Common myeloid progenitor, CD34-positive (primary cell): ENCODE measurements around the gene ACVRL1.
"Not testable (repeated sequence)": the region's sequence is repeated elsewhere in the genome, so short reads cannot be mapped to it uniquely, and the experiment has no call there.

Experiments used
- CTCF ChIA-PET: fragments of 350-600 bp; sonication (Branson Sonifier 250); formaldehyde crosslinking; loops from one replicate; lab custom pipeline; 2021; ENCODE audit warnings: antibody characterized with exemption; lab: Charles Lee
- POLR2A ChIA-PET: fragments of 350-600 bp; sonication (Branson Sonifier 250); formaldehyde crosslinking; loops from one replicate; lab custom pipeline; 2021; ENCODE audit warnings: antibody characterized with exemption; lab: Charles Lee
- DNase-seq, 3 donors: peaks; one replicate each; pipeline versions ENCODE4 v3.0.0 to v3.0.0-alpha.2; 2013
- H3K27ac ChIP-seq, 2 experiments: 1 replicate in 1 of 2; 2 replicates in 1 of 2; pipeline ENCODE4 v1.7.0; 2013; ENCODE audit warnings: inconsistent platforms in 2 of 2, low read length in 2 of 2, mild to moderate bottlenecking in 2 of 2, low read depth in 1 of 2, moderate library complexity in 1 of 2; ENCODE audit not compliant: severe bottlenecking in 2 of 2, insufficient read depth in 1 of 2, poor library complexity in 1 of 2
- H3K27me3 ChIP-seq, 5 experiments: replicated peaks in 2 of 5; 1 replicate in 3 of 5; 2 replicates in 2 of 5; pipeline versions ENCODE4 v1.6.1 to v1.7.0; 2013; ENCODE audit warnings: low read length in 4 of 5, mild to moderate bottlenecking in 2 of 5, moderate library complexity in 2 of 5, inconsistent platforms in 1 of 5; ENCODE audit not compliant: insufficient read depth in 5 of 5, control insufficient read depth in 4 of 5
- H3K36me3 ChIP-seq, 4 experiments: 1 replicate in 2 of 4; 2 replicates in 2 of 4; pipeline versions ENCODE4 v1.6.1 to v1.7.0; 2013; ENCODE audit warnings: low read length in 3 of 4, control low read depth in 1 of 4, mild to moderate bottlenecking in 1 of 4; ENCODE audit not compliant: control insufficient read depth in 4 of 4, insufficient read depth in 4 of 4
- H3K4me1 ChIP-seq, 4 experiments: 1 replicate in 3 of 4; 2 replicates in 1 of 4; pipeline versions ENCODE4 v1.6.1 to v1.7.1; 2013; ENCODE audit warnings: low read length in 3 of 4, mild to moderate bottlenecking in 3 of 4, control low read depth in 1 of 4, inconsistent platforms in 1 of 4, moderate library complexity in 1 of 4; ENCODE audit not compliant: control insufficient read depth in 4 of 4, insufficient read depth in 4 of 4; ENCODE audit errors: control extremely low read depth in 1 of 4
- H3K4me3 ChIP-seq, 7 experiments: 1 replicate in 4 of 7; 2 replicates in 3 of 7; pipeline versions ENCODE4 v1.5.1 to v1.7.0; 2013; ENCODE audit warnings: mild to moderate bottlenecking in 7 of 7, low read length in 6 of 7, moderate library complexity in 6 of 7, inconsistent platforms in 2 of 7, low read depth in 2 of 7, control low read depth in 1 of 7; ENCODE audit not compliant: insufficient read depth in 4 of 7, control insufficient read depth in 1 of 7; ENCODE audit errors: extremely low read depth in 1 of 7
- H3K9me3 ChIP-seq, 5 experiments: 1 replicate in 4 of 5; 2 replicates in 1 of 5; pipeline versions ENCODE4 v1.6.1 to v1.7.1; 2013; ENCODE audit warnings: low read length in 4 of 5, mild to moderate bottlenecking in 2 of 5, inconsistent platforms in 1 of 5, low read depth in 1 of 5, moderate library complexity in 1 of 5; ENCODE audit not compliant: control insufficient read depth in 4 of 5, insufficient read depth in 2 of 5; ENCODE audit errors: control extremely low read depth in 1 of 5
- WGBS: methylation state at CpG from one replicate; pipeline ENCODE4 v1.1.5; 2013; ENCODE audit not compliant: insufficient coverage; 5-methylcytosine and 5-hydroxymethylcytosine counted together

Gene ACVRL1

DNA sequence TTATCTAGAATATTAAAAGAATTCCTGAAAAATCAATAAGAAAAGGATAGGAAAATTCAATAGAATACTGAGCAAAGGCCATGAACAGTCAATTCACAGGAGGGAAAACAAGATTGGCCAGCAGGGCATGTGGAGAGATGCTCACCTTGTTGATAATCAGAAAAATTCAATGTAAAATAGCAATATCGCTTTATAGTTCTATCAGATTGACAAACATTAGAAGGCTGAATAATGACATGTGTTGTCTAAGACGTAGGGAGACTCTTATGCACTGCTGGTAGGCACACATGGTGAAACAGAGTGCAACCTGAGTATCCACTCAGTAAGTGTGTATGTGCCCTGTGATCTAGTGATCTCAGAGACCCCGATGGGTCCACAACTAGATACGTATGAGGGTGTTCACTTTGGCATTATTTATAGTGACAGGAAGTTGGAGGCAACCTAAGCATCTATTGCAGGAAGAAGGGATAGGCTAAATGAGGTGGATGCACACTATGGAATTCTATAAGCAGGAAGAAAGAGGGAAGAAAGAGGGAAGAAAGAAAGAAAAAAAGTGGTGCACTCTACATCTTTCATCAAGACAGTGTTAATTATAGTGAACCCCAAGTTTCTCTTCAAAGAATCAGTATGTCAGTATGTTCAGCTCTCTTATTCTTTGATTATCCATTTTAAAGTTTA lies 23.2 kb upstream of the ACVRL1 start:
- no peaks in the 10 kb centered on the region for H3K36me3 ChIP-seq
- POLR2A ChIA-PET = no interaction called here
- H3K4me1 ChIP-seq = peaks cover 8 to 20% (median 15%) of the 10 kb centered on the region in 4 experiments
- 90% methylated on average over 4 of the region's 4 CpGs for WGBS
- CTCF ChIA-PET = interaction anchor here (0.8 to 3.8 kb wide), 3 partner anchors 9 to 136 kb away, joined by 3 to 25 read pairs (median 7); no protein-coding TSS in a partner anchor
- peaks cover 0 to 5% (median 0%) of the 10 kb centered on the region in 5 experiments for H3K9me3 ChIP-seq
- H3K27me3 ChIP-seq = no peaks in the 10 kb centered on the region
- DNase-seq = no peak
- H3K27ac ChIP-seq = no peak overlapping the region
- no peak overlapping the region for H3K4me3 ChIP-seq

DNA sequence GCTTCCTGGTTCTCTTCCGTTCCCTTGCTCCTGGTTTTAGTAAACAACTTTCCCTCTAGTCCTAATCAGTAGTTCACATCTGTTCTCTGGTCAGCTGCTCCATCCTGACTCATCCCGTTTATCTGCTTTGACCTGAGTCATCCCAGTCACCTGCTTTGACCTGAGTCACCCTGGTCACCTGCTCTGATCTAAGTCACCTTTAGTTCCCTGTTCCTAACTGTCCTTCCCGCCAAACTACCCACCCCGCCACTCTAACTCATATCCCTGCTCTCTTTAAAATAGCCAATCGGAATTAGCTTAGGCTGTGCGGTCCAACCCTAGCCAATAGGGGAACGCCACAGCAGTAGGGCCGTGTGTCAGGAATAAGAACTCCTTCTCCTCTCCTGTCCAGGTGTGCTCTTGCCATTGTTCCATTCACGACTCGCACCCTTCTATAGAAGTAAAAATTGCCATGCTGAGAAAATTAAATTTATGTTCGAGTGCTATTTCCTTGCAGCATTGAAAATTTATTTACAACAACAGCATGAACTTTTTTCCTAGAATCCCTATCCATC lies 22.6 kb upstream of the ACVRL1 start:
- DNase-seq = peak; percentile 29 to 45 (median 41)
- ChIA-PET CTCF (interaction anchor here (0.8 to 3.8 kb wide), 4 partner anchors 9 to 136 kb away, joined by 3 to 25 read pairs (median 13); no protein-coding TSS in a partner anchor), POLR2A (no interaction called here)
- Histone ChIP-seq H3K4me1 (peaks cover 8 to 20% (median 15%) of the 10 kb centered on the region in 4 experiments), H3K4me3 (no peak overlapping the region), H3K27me3 (no peaks in the 10 kb centered on the region), H3K27ac (peak overlapping the region in 1 of 2 experiments; percentile 52), H3K36me3 (no peaks in the 10 kb centered on the region), H3K9me3 (peaks cover 0 to 5% (median 0%) of the 10 kb centered on the region in 5 experiments)
- 81% methylated on average over 8 of the region's 11 CpGs for WGBS

DNA sequence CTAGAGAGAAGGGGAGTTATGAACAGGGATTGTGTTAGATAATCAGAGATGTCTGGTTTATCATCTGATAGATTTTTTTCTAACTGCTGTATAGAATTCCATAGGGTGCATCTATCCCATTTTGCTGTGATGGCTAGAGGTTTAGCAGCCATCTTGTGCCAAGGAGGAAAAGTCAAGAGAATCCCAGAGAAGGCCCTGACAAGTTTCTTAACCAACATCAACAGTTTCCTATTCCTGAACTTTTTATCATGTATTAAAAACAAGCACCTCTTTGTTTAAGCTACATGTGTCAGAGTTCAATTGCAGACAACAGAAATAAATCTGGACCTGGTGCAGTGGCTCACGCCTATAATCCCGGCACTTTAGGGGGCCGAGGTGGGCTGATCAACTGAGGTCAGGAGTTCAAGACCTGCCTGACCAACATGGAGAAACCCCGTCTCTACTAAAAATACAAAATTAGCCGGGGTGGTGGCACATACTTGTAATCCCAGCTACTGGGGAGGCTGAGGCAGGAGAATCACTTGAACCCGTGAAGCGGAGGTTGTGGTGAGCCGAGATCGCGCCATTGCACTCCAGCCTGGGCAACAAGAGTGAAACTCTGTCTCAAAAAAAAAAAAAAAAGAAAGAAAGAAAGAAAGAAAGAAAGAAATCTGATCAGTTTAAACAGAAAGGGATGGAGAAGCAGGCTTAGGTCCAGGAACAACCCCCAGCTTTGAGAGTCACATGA lies 21.8 kb upstream of the ACVRL1 start:
- H3K9me3 ChIP-seq, H3K27me3 ChIP-seq, H3K36me3 ChIP-seq, DNase-seq: not testable (repeated sequence)
- WGBS = 80% methylated on average over 6 of the region's 10 CpGs
- Histone ChIP-seq H3K4me3 (peak overlapping the region in 1 of 7 experiments; percentile 40), H3K27ac (peak overlapping the region in 1 of 2 experiments; percentile 52), H3K4me1 (peaks cover 8 to 20% (median 15%) of the 10 kb centered on the region in 4 experiments)
- ChIA-PET CTCF (interaction anchor here (0.6 to 3.8 kb wide), 13 partner anchors 9 to 99 kb away, joined by 3 to 25 read pairs (median 6); no protein-coding TSS in a partner anchor), POLR2A (interaction anchor here (0.8 to 1.1 kb wide), 2 partner anchors 27 to 121 kb away, joined by 3 to 4 read pairs; partner anchors contain the start of gene TAMALIN)

DNA sequence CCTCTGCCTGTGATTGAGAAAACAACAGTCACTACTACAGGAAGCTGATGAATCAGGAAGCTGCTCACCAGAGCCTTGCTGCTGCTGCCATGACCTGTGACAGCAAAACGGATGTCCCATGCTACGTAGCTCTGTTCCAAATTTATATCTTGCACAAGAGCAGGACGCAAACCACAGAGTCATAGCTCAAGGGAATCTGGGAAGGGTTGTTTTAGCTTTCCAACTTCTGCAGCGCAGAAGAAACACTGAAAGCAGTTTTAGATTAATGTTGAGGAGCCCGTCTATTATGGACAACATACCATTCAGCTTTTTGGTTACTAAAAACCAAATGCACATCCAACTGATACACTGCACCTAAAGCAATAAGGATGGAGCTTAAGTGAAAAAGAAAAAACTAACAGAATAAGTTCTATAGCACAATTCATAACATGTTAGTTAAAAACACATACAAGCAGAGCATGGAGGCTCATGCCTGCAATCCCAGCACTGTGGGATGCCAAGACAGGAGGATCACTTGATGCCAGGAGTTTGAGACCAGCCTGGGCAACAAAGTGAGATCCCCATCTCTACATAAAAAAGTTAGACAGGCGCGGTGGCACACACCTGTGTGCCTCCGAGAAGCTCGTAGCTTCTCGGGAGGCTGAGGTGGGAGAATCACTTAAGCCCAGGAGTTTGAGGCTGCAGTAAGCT lies 21.1 kb upstream of the ACVRL1 start:
- CTCF ChIA-PET = interaction anchor here (0.6 to 3.8 kb wide), 17 partner anchors 8 to 485 kb away, joined by 3 to 25 read pairs (median 3); no protein-coding TSS in a partner anchor
- Histone ChIP-seq H3K9me3 (peaks cover 0 to 5% (median 0%) of the 10 kb centered on the region in 5 experiments), H3K4me1 (peaks cover 8 to 20% (median 15%) of the 10 kb centered on the region in 4 experiments), H3K27ac (peak overlapping the region in 1 of 2 experiments; percentile 43), H3K36me3 (no peaks in the 10 kb centered on the region), H3K4me3 (peak overlapping the region in 4 of 7 experiments; percentile 6 to 40 (median 23)), H3K27me3 (no peaks in the 10 kb centered on the region)
- DNase-seq = peak; percentile 80 to 91 (median 89)
- WGBS = 56% methylated on average over 9 of the region's 10 CpGs
- POLR2A ChIA-PET = interaction anchor here (0.6 to 1.1 kb wide), 3 partner anchors 11 to 121 kb away, joined by 3 to 4 read pairs (median 3); partner anchors contain the start of gene TAMALIN

DNA sequence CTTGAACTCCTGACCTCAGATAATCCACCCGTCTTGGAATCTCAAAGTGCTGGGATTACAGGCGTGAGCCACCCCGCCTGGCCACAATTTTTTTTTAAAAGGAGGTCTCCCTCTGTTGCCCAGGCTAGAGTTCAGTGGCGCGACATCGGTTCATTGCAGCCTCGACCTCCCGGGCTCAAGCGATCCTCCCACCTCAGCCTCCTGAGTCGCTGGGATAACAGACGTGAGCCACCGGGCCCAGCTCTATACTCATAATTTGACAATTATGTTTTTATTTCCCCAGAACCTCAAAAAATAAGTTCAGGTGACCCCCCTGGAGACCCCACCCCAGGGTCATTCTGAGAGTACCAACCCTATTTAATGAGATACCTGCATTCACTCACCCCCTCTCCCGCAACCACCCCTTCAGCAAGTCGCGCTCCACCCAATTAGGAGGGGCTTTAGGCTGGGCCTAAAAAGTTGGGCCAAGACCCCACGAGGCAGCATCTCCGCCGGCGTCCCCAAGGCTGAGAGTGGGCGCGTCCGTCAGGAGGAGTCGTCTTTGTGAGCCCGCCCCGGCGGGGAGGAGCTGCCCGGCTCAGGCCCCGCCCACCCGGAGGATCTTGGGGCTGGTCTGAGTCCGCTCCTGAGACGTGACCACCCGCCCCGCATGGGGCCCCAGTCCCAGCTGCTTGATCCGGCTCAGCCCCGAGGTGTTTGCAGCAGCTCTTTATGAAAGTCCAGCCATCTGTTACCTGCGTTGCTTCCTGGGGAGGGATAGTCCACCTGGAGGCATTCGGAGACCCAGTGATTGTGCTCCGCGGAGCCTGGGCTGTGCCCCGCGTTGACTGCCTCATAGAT lies 19.6 kb upstream of the ACVRL1 start, which contains the start of gene ANKRD33:
TSS of gene ANKRD33 (plus strand) at position 628 of the 840 bp plus-strand sequence. CDS start at position 712, 84 bp downstream.
- no peak within 1 kb of the TSS for H3K4me3 ChIP-seq
- ChIA-PET CTCF (interaction anchor here (0.9 to 9.2 kb wide), 15 partner anchors 7 to 96 kb away, joined by 3 to 77 read pairs (median 6); no protein-coding TSS in a partner anchor), POLR2A (no interaction called here)
- H3K4me1 ChIP-seq = peaks cover 8 to 18% (median 14%) of the 10 kb centered on the region in 4 experiments
- WGBS = 60% methylated on average over 41 of the region's 41 CpGs
- no peaks in the 10 kb centered on the region for H3K27me3 ChIP-seq
- H3K36me3 ChIP-seq = no peaks in the 10 kb centered on the region
- DNase-seq = peak in 1 of 3 donors; percentile 52
- H3K9me3 ChIP-seq = peaks cover 0 to 5% (median 0%) of the 10 kb centered on the region in 5 experiments
- no peak within 1 kb of the TSS for H3K27ac ChIP-seq
